ENCODE data around the gene HLA-B. TPM values are rescaled to one million over a fixed set of nuclear protein-coding genes. Genes with fewer than 3 reads are reported as not detected.
A peak's percentile ranks its signal among the peaks of the same experiment; 100 is the strongest.
"Not testable (repeated sequence)": the region's sequence is repeated elsewhere in the genome, so short reads cannot be mapped to it uniquely, and the experiment has no call there.

HLA-B gene
- total RNA-seq, 1 donor, result 475 TPM

DNA sequence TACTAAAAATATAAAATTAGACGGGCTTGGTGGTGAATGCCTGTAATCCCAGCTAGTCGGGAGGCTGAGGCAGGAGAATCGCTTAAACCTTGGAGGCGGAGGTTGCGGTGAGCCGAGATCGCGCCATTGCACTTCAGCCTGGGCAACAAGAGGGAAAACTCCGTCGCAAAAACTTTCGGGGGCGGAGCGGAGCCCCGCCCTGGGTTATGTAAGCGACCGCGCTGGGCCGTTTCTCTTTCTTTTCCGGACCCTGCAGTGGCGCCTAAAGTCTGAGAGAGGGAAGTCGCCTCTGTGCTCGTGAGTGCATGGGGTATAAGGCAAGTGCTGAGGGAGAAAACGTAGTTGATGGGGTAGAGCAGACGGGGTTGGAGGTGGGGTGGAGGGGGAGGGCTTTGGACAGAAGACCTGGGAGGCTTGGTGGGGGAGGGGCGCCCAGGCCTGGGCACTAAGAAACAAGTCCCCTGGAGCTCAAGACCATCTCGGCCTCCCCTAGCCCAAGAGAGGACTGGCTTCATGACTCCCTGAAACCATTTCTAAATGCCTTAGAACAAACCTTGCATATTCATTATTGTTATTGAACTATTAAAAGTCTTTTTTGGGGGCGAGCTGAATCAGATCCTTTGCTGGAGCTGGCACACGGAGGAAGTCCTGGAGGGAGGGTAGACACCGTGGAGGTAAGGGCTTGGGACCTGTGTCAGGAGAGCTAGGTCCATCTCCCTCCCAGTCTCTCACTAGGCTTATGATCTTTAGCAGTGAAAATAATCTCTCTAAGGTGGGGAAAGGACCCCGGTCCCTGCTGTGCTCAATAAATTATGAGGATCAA is 43.7 kb upstream of the HLA-B start:
- peak; percentile 69 for DNase-seq (ENCODE audit: low read depth)
- TF ChIP-seq, protein P1, sequence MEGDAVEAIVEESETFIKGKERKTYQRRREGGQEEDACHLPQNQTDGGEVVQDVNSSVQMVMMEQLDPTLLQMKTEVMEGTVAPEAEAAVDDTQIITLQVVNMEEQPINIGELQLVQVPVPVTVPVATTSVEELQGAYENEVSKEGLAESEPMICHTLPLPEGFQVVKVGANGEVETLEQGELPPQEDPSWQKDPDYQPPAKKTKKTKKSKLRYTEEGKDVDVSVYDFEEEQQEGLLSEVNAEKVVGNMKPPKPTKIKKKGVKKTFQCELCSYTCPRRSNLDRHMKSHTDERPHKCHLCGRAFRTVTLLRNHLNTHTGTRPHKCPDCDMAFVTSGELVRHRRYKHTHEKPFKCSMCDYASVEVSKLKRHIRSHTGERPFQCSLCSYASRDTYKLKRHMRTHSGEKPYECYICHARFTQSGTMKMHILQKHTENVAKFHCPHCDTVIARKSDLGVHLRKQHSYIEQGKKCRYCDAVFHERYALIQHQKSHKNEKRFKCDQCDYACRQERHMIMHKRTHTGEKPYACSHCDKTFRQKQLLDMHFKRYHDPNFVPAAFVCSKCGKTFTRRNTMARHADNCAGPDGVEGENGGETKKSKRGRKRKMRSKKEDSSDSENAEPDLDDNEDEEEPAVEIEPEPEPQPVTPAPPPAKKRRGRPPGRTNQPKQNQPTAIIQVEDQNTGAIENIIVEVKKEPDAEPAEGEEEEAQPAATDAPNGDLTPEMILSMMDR (IDR thresholded peaks at IDR 0.05; ENCODE audit: insufficient read depth, low read depth, low read length), result no peak
- H3K4me3 ChIP-seq (ENCODE audit: low read depth, low read length), result peak overlapping the region; percentile 86

DNA sequence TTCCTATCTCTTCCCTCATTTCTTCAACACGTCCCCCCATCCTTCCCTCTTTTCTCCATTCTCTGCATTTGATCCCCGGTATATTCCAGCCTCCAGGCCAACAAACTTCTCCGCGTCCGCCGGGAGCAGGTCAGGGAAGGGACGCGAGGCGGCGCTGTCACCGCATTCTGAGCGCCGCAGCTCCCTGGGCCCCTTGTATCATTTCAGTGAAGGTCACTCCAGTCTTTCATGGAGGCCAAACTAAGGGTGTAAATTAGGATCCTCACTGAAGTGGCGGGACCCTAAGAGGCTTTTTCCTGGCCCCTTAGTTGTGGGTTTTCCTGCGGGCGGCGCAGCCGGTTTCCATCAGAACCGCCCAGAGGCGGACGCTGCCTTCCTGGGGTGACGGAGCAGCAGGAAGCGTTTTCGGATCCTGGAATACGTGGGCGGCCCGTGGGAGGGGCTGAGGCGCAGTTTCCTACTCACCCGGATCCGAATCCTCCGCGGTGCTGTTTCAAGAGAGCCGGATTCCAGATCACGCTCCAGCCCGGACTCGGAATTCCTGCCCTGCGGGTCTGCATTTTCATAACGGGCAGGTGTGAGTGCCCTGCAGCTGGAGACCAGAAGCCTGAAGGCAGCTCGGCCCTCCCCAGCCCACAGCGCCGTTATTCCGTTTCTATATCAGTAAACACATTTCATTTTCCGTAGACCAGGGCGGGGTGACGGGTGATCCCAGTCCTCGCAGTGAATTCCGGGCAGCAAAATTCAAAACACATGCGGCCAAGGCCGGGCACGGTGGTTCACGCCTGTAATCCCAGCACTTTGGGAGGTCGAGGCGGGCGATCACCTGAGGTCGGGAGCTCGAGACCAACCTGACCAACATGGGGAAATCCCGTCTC is 42.8 kb upstream of the HLA-B start:
- DNase-seq (ENCODE audit: low read depth), result peak; percentile 91
- peak overlapping the region; percentile 86 for H3K4me3 ChIP-seq (ENCODE audit: low read depth, low read length)
- TF ChIP-seq, protein P1 (IDR thresholded peaks at IDR 0.05; ENCODE audit: insufficient read depth, low read depth, low read length), result peak; percentile 93

DNA sequence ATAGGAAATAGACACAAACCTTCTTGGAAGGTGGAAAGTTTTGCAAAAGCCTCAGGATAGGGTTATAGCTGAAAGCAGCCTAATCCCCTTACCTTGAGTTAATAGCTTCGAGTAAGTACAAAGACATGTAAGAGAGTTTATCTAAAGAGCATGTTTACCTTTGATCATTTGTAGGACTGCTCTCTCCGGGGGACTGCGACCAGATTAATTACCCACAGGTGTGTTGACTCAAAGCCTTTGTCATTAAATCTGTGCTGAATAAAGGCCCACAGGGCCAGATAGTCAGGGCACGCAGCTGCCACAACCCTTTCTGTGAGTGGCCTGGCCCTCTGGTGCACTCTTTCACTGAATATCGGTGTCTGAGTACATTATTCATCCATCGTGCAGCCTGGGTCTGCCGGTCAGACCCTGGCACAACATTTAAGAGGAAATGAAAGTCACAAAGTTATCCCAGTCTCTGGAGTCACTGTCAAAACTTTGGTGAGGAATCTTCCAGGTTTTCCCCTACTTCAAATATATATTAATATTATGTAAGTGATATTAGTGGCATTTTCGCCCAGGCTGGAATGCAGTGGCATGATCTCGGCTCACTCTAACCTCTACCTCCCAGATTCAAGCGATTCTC is 41.0 kb upstream of the HLA-B start:
- DNase-seq (ENCODE audit: low read depth), result no peak
- TF ChIP-seq, protein P1 (IDR thresholded peaks at IDR 0.05; ENCODE audit: insufficient read depth, low read depth, low read length), result no peak
- peak overlapping the region; percentile 18 for H3K4me3 ChIP-seq (ENCODE audit: low read depth, low read length)

DNA sequence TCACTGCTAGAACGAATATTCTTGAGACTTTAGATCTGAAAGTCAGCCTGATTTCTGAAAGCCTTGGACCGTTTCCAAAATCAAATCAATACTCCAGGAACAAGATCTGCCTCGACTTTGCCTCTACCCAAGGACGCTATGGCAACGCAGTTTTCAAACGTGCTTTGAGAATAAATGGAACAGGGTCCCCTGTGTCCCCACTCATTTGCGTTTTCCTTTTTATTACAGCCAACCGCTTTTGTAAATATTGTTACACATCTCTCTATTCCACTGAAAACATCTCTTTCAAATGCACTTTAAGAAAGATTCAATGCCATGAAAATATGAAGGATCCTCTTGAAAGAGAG is 40.1 kb upstream of the HLA-B start:
- not testable (repeated sequence) for DNase-seq (ENCODE audit: low read depth)
- peak overlapping the region; percentile 35 for H3K4me3 ChIP-seq (ENCODE audit: low read depth, low read length)

DNA sequence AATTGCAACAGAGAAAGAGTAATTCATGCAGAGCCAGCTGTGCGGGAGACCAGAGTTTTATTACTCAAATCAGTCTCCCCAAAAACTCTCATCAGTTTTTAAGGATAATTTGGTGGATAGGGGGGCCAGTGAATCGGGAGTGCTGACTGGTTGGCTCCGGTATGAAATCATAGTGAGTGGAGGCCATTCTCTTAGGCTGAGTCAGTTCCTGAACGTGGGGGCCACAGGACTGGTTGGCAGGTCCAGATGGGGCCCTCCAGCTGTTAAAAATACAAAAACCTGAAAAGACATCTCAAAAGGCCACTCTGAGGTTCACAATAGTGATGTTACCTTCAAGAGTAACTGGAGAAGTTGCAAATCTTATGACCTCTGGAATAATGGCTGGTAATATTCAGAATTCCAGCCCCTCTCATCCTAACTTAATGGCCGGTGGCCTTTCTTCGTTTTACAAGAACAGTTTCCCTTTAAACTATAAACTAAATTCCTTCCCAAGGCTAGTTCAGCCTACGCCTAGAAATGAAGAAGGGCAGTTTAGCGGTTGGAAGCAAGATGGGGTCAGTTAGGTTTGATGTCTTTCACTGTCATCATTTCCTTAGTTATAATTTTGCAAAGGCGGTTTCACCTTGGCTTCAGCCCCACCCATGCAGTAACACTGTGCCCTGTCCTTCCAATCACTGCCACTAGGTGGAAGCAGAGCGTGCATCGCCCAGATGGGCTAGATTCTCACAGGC is 39.6 kb upstream of the HLA-B start:
- DNase-seq (ENCODE audit: low read depth), result peak; percentile 78
- no peak overlapping the region for H3K4me3 ChIP-seq (ENCODE audit: low read depth, low read length)
- TF ChIP-seq, protein P1 (IDR thresholded peaks at IDR 0.05; ENCODE audit: insufficient read depth, low read depth, low read length), result peak; percentile 89

DNA sequence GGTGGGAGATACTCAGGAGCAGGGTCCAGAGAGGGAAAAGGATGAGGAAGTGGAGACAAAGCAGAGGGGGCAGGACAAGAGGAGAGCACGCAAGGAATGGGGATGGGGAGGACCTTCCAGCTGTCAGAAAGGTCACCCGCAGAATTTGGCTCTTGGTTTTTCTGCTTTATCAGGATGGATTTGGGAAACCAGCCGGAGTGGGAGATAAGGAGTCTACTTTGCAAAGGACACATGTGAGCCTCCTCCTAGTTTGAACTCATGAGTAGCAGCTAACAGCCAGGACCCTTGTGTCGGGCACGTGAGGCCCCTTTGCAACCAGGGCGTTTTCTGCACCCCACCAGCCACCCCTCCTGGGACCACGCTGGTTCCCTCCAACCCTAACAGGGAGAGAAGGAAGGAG is 38.9 kb upstream of the HLA-B start:
- no peak for DNase-seq (ENCODE audit: low read depth)
- peak overlapping the region; percentile 9 for H3K4me3 ChIP-seq (ENCODE audit: low read depth, low read length)
- TF ChIP-seq, protein P1 (IDR thresholded peaks at IDR 0.05; ENCODE audit: insufficient read depth, low read depth, low read length), result no peak

All from fibroblast of villous mesenchyme (primary cell).